ENCODE results near the gene PPFIBP1. TPM values are rescaled to one million over a fixed set of nuclear protein-coding genes. Genes with fewer than 3 reads are reported as not detected.
"Not testable (repeated sequence)": the region's sequence is repeated elsewhere in the genome, so short reads cannot be mapped to it uniquely, and the experiment has no call there.

Gene PPFIBP1
- total RNA-seq, 1 donor from 2014 or later, result 68.9 TPM

DNA sequence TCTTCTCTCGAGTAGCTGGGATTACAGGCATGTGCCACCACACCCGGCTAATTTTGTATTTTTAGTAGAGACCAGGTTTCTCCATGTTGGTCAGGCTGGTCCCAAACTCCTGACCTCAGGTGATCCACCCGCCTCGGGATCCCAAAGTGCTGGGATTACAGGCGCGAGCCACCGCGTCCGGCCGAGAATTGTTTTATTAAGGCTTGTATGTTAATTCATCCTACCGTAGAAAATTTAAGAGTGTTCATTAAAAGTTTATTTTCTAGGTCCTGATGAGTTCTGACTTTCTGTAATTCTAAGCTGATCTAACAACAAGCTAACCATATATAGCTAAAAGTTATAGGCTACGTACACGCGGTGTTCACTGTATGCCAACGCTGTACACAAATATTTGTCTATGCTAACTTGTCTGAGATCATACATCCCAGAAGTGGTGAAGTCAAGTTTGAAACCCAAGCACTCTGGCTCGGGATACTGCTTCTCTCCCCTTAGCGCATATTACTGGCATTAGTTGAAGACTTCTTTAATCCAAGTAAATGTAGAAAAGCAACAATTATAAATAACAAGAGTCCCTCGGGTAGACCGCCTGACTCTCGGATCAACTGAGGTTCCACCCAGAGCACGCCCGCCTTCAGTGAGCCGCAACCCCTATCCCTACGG lies 186.1 kb downstream of the PPFIBP1 start:
- DNase-seq (ENCODE audit: low spot score), result peak; percentile 76

- DNase-seq (ENCODE audit: low spot score), result peak; percentile 94
Measured at GRCh38 chr12:27710592-27711316, 186.7 kb downstream of the PPFIBP1 start, which contains the start of gene MRPS35. MRPS35 (plus strand) TSS chr12:27710832; CDS start chr12:27710844, 12 bp downstream.

GRCh38 chr12:27711317-27711682 lies 187.3 kb downstream of the PPFIBP1 start:
- DNase-seq (ENCODE audit: low spot score), result no peak

GRCh38 chr12:27711967-27712366 lies 188.0 kb downstream of the PPFIBP1 start:
- DNase-seq (ENCODE audit: low spot score), result no peak

GRCh38 chr12:27723212-27723611 lies 199.2 kb downstream of the PPFIBP1 start:
- DNase-seq (ENCODE audit: low spot score), result no peak

DNA sequence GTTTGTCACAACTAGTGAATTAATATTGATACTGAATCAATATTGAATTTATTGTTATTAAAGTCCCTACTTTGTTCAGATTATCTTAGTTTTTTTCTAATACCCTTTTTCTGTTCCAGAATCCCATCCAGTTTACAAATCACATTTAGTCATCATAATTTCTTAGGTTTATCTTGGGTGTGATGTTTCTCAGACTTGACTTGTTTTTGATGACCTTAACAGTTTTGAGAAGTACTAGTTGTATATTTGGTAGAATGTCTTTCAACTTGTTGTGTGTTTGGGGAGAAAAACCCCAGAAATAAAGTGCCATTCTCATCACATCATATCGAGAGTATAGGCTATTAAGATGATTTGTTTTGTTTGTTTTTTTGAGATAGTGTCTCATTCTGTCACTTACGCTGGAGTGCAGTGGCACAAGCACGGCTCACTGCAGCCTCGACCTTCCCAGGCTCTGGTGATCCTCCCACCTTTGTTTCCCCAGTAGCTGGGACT lies 206.1 kb downstream of the PPFIBP1 start:
- DNase-seq (ENCODE audit: low spot score), result no peak

- no peak for DNase-seq (ENCODE audit: low spot score)
Measured at GRCh38 chr12:27732281-27732680, 208.3 kb downstream of the PPFIBP1 start.

DNA sequence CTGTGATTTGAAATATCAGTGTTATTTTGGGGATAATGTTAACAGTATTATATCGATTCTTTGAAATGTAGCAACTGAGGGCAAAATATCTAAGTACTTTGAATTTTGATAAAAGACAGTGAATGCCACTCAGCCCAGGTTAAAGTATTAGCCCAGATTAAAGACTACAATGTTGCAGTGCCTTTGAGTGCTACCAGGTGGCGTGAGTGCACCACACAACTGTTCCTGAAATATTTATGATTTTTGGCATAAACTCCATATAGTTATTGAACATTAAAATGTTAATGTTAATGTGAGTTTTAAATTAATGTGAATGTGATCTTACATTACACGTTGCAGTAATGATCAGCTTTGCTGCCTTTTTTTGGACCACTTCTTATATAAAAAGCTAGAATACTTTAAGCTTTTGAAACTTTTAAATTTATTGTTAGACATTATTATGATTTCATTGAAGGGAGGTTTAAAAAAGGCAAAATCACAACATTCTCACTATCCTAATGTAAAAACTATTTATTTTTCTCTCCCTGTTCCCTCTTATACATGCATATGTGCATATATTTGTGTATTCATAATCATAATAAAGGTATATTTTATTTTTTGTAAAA lies 209.1 kb downstream of the PPFIBP1 start:
- no peak for DNase-seq (ENCODE audit: low spot score)

DNA sequence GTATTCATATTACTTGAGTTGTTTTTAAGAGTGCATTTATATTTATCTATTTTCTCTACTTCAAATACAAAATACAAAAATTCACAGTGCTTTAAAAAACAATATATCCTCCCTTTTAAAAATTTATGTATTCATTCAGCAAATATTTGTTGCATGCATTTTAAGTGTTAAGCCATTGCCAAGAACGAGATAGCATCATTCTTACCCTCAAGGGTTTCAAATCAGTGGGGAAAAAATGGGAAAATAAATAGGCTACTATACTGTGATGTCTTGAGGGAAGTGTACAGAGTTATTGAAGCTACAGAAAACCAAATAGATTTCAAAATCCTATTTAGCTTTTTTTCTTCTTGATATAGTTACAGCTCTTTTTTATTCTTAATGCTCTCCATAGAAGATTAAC lies 209.8 kb downstream of the PPFIBP1 start:
- DNase-seq (ENCODE audit: low spot score), result no peak

- DNase-seq (ENCODE audit: low spot score), result not testable (repeated sequence)
Measured at GRCh38 chr12:27734321-27734720, 210.3 kb downstream of the PPFIBP1 start.

- no peak for DNase-seq (ENCODE audit: low spot score)
Measured at GRCh38 chr12:27743601-27744000, 219.6 kb downstream of the PPFIBP1 start.

Other genes starting within 250 kb of the PPFIBP1 start
- gene BMAL2, start 191.4 kb upstream of the PPFIBP1 start, total RNA-seq (ENCODE audit: insufficient read depth, low replicate concordance), result 22.4 TPM
- gene SMCO2, start 77.5 kb upstream of the PPFIBP1 start, total RNA-seq (ENCODE audit: insufficient read depth, low replicate concordance), result 14.2 TPM
- gene REP15, start 172.2 kb downstream of the PPFIBP1 start, total RNA-seq (ENCODE audit: insufficient read depth, low replicate concordance), result 1.9 TPM
- gene MRPS35, start 186.6 kb downstream of the PPFIBP1 start, total RNA-seq (ENCODE audit: insufficient read depth, low replicate concordance), result 32.3 TPM